Osteoblast (primary cell): ENCODE data around the gene AHR. TPM values are rescaled to one million over a fixed set of nuclear protein-coding genes. Genes with fewer than 3 reads are reported as not detected.

Experiments used
- DNase-seq: peaks from one replicate; pipeline ENCODE4 v3.0.0; 2011; ENCODE audit warnings: low spot score, mixed read lengths; ENCODE audit not compliant: insufficient read length; ENCODE audit errors: missing footprints
- H2AFZ ChIP-seq: 2 replicates; pipeline ENCODE4 v1.6.0; 2011; ENCODE audit warnings: mild to moderate bottlenecking, low read length
- H3K27ac ChIP-seq: 2 replicates; pipeline ENCODE4 v1.5.1; 2011; ENCODE audit warnings: mild to moderate bottlenecking, low read depth, low read length, moderate library complexity
- H3K27me3 ChIP-seq: 2 replicates; pipeline ENCODE4 v1.6.0; 2012; ENCODE audit warnings: mild to moderate bottlenecking, control low read depth, inconsistent platforms, low read length, moderate library complexity; ENCODE audit not compliant: insufficient read depth
- H3K36me3 ChIP-seq: 2 replicates; pipeline ENCODE4 v1.5.1; 2011; ENCODE audit warnings: mild to moderate bottlenecking, low read length, control low read depth, moderate library complexity; ENCODE audit not compliant: insufficient read depth
- H3K4me1 ChIP-seq: 2 replicates; pipeline ENCODE4 v1.5.1; 2011; ENCODE audit warnings: mild to moderate bottlenecking, low read length, control low read depth, moderate library complexity; ENCODE audit not compliant: insufficient read depth
- H3K4me2 ChIP-seq: 2 replicates; pipeline ENCODE4 v1.6.0; 2011; ENCODE audit warnings: mild to moderate bottlenecking, low read length; ENCODE audit not compliant: insufficient read depth
- H3K4me3 ChIP-seq: fragments of 200-600 bp; sonication (generic); 3 replicates; pipeline ENCODE4 v1.5.1; 2012; ENCODE audit warnings: mild to moderate bottlenecking, low read length, inconsistent platforms; ENCODE audit not compliant: insufficient read depth
- H3K79me2 ChIP-seq: 2 replicates; pipeline ENCODE4 v1.6.0; 2012; ENCODE audit warnings: mild to moderate bottlenecking, low read length, control low read depth, inconsistent platforms; ENCODE audit not compliant: insufficient read depth
- H3K9me3 ChIP-seq: 2 replicates; pipeline ENCODE4 v1.5.1; 2011; ENCODE audit warnings: low read depth, low read length, control low read depth
- H4K20me1 ChIP-seq: 2 replicates; pipeline ENCODE4 v1.6.0; 2012; ENCODE audit warnings: mild to moderate bottlenecking, low read length, control low read depth; ENCODE audit not compliant: insufficient read depth
- CTCF ChIP-seq: IDR thresholded peaks from 2 replicates; pipeline ENCODE4 v1.5.1; 2011; ENCODE audit warnings: mild to moderate bottlenecking, low read depth, low read length, moderate library complexity; ENCODE audit errors: extremely low read depth
- total RNA-seq: library from RNA; depleted of rRNA; stranded (reverse); fragments of >200 nt; gene quantifications from 2 replicates; pipeline ENCODE4 v1.2.3, GENCODE V29; 2012

Gene AHR
- total RNA-seq: 274 and 313 TPM in 2 replicates

GRCh38 chr7:17298102-17298839, at the start of gene AHR:
TSS of gene AHR (plus strand) at chr7:17298652. CDS start at chr7:17299265, 613 bp downstream.
- peak within 1 kb of the TSS; percentile 89 for H3K27ac ChIP-seq
- peak within 1 kb of the TSS; percentile 91 for H3K4me3 ChIP-seq
- no peak for TF ChIP-seq CTCF
- no peaks in the 10 kb centered on the region for H3K36me3 ChIP-seq
- DNase-seq: peak; percentile 94
- H4K20me1 ChIP-seq: peaks cover 23% of the 10 kb centered on the region
- no peaks in the 10 kb centered on the region for H3K27me3 ChIP-seq
- peak within 1 kb of the TSS; percentile 99 for H2AFZ ChIP-seq
- no peaks in the 10 kb centered on the region for H3K9me3 ChIP-seq
- H3K4me1 ChIP-seq: peaks cover 18% of the 10 kb centered on the region
- peaks cover 50% of the 10 kb centered on the region for H3K79me2 ChIP-seq
- peak within 1 kb of the TSS; percentile 78 for H3K4me2 ChIP-seq

- H3K27me3 ChIP-seq: no peaks in the 10 kb centered on the region
- H3K79me2 ChIP-seq: no peaks in the 10 kb centered on the region
- no peaks in the 10 kb centered on the region for H3K9me3 ChIP-seq
- H3K4me1 ChIP-seq: no peaks in the 10 kb centered on the region
- no peak overlapping the region for H3K4me3 ChIP-seq
- no peak for TF ChIP-seq CTCF
- H2AFZ ChIP-seq: no peak overlapping the region
- H4K20me1 ChIP-seq: no peaks in the 10 kb centered on the region
- H3K4me2 ChIP-seq: no peak overlapping the region
- DNase-seq: no peak
- H3K36me3 ChIP-seq: no peaks in the 10 kb centered on the region
- no peak overlapping the region for H3K27ac ChIP-seq
These were observed 44.6 kb upstream of the AHR start for GRCh38 chr7:17253885-17254284.

GRCh38 chr7:17255926-17256325, 42.5 kb upstream of the AHR start:
- Histone ChIP-seq H3K4me3 (no peak overlapping the region), H3K79me2 (no peaks in the 10 kb centered on the region), H3K36me3 (no peaks in the 10 kb centered on the region), H3K27ac (no peak overlapping the region), H2AFZ (no peak overlapping the region), H3K9me3 (no peaks in the 10 kb centered on the region), H3K27me3 (no peaks in the 10 kb centered on the region), H3K4me1 (peaks cover 4% of the 10 kb centered on the region), H4K20me1 (no peaks in the 10 kb centered on the region), H3K4me2 (no peak overlapping the region)
- no peak for DNase-seq
- no peak for TF ChIP-seq CTCF

- H3K4me1 ChIP-seq: peaks cover 7% of the 10 kb centered on the region
- DNase-seq: no peak
- H3K4me3 ChIP-seq: no peak overlapping the region
- no peaks in the 10 kb centered on the region for H3K9me3 ChIP-seq
- H4K20me1 ChIP-seq: no peaks in the 10 kb centered on the region
- H3K79me2 ChIP-seq: no peaks in the 10 kb centered on the region
- H3K27me3 ChIP-seq: no peaks in the 10 kb centered on the region
- H3K4me2 ChIP-seq: no peak overlapping the region
- no peak for TF ChIP-seq CTCF
- no peak overlapping the region for H2AFZ ChIP-seq
- H3K36me3 ChIP-seq: no peaks in the 10 kb centered on the region
- no peak overlapping the region for H3K27ac ChIP-seq
These were observed 42.1 kb upstream of the AHR start for GRCh38 chr7:17256375-17256774.
